Stimulated activated CD4-positive, alpha-beta T cell treated with anti-CD3 and anti-CD28 coated beads, Interleukin-1b, Interleukin-23, amount 100 ng/mL, for 1 hour (primary cell): ENCODE data around the gene LDLRAD1.
A peak's percentile ranks its signal among the peaks of the same experiment; 100 is the strongest.
"Not testable (repeated sequence)": the region's sequence is repeated elsewhere in the genome, so short reads cannot be mapped to it uniquely, and the experiment has no call there.

Experiments used
- DNase-seq, 2 donors: peaks; one replicate each; pipeline ENCODE4 v3.0.0-alpha.2; 2020; ENCODE audit warnings: low read depth in 2 of 2

The LDLRAD1 gene, protein sequence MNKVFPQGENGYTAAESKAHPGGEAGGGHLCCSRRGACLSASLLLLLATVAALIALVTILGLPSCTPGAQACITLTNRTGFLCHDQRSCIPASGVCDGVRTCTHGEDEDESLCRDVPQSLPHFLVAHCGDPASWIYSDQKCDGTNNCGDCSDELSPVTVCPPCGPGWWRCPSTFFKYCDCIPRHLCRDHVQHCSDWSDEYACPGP

DNA sequence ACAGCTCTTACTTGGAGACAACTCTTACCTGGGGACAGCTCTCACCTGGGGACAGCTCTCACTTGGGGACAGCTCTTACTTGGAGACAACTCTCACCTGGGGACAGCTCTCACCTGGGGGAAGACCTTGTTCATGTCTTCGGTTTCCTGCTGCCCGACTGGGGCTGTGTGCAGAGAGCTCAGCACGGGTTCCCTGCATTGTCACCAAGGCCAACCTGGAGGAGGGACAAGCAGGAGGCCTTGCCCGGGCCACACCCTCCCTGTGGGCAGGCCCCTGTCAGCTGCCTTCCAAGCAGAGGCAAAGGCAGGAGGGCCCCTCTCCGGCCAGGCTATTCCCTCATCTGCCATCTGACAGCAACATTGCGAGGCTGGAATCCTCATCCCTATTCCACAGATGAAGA, at the start of gene LDLRAD1:
TSS of gene LDLRAD1 (minus strand) at position 208 of the 400 bp plus-strand sequence. CDS start at position 134, 74 bp downstream.
- DNase-seq = no peak

DNA sequence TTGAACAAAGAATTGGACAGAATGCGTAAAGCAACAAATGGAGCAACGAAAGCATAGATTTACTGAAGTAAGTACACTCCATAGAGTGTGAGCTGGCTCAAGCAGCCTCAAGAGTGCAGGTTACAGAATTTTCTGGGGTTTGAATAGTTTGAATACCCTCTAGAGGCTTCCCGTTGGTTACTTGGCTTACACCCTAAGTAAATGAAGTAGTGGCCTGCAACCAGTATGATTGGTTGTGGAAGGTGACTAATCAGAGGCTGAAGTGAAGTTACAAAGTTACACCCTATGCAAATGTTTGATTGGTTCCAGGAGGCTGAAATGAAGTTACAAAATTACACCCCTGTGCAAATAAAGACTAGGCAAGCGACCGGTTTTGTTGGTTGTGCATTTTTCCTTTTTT, 46.3 kb upstream of the LDLRAD1 start:
- DNase-seq = no peak

DNA sequence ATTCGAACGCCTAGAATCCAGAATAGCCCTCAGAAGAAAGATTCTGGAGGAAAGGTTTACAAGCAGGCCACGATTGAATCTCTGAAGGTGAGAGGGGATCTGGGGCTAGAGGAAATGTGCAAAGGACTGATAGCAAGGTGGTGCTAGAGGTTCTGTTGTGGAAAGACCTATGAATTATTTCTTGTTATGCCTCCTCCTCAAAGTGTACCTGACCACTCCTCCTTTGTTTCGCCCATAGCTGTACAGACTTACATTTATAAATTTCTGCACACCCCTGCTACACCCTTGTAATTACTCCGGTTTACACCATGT, 36.4 kb upstream of the LDLRAD1 start:
- no peak for DNase-seq

DNA sequence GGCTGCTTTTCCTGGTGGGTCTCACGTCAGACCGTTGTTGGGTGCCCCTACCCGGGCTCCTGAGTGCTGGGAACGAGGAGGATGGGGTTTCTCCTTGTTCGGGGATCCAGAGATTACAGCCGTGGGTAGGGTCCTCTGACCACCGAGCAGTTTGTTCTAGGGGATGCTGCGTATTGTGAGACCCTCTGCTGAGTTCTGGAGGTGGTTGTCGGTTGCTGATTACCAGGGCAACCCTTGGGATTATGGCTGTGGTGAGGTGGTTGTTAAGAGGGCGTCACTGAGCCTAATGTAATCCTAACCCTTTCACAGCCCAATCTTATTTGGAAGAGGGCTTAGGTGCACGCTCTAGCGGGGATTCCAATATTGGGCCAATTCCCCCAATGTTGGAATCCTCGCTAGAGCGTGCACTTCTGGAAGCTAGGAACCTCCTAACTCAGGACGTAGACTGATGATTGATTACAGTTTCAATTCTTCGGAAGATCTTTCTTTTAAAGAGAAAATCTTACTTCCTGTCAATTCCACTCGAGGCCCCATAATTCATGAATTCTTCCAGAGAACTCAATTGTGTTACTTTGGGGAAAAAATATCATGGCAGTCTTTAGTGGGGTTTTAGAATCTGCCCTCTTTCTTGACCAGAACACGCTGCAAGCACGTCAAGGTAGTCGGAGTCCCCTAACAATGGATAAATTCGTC, 35.9 kb upstream of the LDLRAD1 start:
- no peak for DNase-seq

DNA sequence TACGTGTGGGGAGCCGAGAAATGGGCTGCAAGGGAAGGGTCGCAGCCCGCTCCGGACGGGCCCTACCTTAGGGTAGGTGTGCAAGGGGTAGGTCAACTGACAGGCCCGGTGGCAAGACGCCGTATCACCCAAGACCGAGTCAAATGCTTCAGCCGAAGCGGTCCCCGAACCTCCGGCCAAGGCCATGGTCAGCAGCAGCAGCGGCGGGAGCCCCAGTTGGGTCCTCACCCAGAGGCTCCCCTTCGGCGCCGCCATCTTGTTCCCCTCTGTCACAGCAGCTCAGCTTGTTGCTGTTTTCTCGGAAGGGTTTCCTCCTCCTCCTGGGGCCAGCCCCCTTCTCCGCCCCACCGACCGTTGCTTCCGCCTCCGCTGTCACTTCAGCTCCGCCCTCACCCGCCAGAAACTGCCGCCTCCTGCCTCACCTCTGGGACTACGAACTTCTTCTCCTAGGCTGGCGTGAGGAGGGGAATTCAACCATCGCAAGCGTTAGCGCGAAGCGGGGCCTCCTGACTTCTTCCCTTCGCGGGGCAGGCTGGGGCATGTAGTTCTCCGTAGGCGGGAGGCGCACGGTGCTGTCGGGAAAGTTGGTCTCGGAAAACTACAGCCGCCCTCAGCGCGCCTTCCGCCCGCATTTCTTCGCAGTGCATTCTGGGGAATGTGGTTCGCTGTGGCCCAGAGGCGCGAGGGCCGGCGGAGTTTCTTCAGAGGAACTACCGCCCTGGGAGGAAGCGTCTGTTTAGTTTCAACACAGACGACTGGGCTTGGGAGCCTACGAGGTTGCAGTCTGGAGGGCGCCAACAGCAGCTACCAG, 35.2 kb upstream of the LDLRAD1 start, which contains the start of the genes TCEANC2 and TMEM59:
TSS of gene TCEANC2 (plus strand) at position 675 of the 811 bp plus-strand sequence. CDS start 815 bp downstream, outside the sequence.
TSS of gene TMEM59 (minus strand) at position 271 of the 811 bp plus-strand sequence. CDS start at position 255, 16 bp downstream.
- DNase-seq = peak; percentile 86 to 90

DNA sequence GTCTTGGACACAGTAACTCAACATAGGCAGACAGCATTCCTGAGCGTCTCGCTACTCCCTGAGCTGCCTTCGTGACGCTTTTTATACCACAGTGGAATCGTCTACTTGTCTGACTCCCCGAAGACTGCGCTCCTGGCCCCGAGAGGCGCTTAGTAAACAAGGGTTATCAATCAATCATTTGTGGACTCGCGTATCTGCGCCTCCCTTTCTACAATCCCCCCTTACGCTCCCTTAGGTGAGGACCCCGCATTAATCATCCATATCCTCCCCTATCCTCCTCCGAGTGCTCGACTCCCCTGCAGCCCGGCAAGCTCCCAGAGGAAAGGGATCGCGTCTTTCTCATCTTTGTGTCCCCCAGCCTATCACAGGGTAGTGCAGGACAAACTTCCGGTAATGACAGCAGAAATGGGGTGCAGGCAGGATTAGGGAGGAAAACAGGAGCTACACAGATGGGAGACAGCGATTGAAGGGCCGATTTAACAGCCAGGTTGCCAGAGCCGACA, 34.5 kb upstream of the LDLRAD1 start:
- DNase-seq = peak in 1 of 2 donors; percentile 1

DNA sequence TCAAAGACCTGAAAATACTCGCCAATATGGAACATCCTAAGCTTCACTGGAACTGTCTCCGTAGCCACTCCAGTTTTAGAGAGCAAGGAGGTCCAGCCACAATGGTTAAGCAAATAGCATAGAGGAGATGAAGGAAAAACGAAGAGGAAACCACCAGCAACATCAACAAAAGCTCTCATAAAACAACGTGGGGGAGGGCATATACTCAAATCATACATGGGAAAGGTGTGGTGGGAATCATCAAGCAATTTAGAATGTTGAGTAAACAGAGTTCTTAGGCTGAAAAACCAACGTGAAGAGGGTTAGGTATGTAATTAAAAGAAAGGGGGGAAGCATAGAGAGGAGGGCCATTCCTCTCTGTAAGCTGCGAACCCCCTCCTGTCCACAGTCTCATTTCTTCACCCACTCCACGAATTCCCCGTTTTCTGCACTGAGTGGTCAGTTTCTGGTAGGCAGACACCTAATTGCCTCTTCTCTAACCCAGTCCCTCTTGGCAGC, 34.0 kb upstream of the LDLRAD1 start:
- no peak for DNase-seq

DNA sequence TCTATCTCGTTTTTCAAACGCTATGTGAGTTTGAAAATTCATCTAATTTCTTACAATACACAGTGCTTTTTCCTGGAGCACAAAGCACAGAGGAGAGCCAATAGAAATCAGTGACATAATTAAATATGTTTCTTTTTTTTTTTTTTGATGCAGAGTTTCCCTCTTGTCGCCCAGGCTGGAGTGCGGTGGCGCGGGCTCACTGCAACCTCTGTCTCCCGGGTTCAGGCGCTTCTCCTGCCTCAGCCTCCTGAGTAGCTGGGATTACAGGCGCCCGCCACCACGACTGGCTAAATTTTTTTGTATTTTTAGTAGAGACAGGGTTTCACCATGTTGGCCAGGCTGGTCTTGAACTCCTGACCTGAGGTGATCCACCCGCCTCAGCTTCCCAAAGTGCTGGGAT, 32.4 kb upstream of the LDLRAD1 start:
- DNase-seq = not testable (repeated sequence)

DNA sequence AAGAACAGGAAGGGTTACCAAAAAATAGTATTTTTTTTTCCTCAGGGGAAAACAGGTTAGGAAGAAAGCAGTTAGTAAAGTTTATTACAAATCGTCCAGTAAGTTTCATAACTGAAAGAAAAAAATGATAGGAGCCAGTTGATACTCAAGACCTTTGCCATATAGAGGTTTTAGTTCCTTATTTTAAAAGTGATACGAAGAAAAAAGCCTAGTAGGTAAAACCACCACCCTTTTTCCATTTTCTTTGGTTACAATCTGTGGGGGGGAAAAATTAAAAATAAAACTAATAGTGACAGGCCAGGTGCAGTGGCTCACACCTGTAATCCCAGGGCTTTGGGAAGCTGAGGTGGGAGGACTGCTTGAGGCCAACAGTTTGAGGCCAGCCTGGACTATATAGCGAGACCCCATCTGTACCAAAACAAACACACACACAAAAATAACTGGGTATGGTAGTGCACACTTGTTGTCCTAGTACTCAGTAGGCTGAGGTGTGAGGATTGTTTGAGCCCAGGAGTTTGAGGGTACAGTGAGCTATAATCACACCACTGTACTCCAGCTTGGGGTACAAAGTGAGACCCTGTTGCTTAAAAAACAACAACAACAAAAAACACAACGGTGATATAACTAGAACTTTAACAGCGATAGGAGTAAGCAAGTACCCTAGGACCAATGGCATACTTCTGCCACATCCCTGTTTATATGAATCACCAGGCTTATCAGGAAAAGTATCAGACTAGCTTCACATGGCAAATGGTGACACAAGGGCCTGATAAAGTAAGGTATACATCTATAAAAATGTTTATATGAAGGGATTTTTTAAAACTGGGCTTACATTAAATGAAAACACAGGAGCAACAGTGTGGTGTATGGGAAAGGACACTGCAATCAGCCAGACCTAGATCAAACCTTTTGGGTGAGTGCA, 29.7 kb upstream of the LDLRAD1 start:
- no peak for DNase-seq

DNA sequence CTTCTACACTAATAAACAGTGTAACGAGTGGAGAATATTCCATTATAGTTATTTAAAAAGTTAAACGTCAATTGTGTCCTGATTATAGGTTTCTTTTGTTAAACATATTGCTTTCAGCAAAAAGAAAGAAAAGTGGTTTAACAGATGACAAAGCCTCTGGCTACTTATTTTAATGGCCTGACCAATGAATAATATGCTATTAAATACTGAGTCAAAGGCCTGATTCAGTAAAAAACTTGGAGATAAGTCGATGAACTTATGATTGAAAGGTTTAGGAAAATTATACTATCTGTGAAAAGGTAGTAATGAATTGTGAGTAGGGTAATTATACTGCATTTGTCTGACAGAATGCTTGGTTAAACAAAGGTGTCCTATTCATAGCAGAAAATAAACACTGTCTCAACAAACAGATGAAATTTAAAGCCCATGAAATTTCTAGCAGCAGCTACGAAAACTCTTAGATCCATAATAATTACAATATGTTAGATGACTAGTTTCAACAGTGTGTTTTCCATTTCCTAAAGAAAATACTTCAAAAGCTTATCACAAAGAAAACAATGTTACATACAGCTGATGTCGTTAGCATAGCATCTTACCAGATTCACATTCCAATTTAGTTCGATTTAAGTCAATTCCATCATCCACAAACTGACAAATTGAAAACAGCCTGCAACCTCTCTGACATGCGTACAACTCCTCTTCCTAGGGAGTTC, 28.8 kb upstream of the LDLRAD1 start:
- DNase-seq = no peak

DNA sequence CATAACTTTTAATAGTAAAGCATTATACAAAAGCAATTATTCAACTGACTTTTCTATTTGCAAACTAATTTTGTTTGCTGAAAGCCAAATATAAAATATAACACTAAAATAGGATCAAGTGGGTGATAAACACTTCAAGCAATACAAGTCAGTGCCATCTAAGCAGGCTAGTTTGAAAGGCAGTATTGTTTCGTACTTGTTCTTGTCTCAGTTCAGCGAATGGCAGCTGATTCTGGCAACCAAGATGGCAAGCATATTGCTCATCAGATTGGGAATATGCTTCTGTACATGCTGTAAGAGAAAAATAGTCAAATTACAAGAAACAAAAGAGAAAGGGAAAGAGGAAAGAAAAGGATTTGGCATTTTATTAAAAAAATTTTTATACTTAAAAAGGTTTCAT, 27.5 kb upstream of the LDLRAD1 start:
- no peak for DNase-seq

DNA sequence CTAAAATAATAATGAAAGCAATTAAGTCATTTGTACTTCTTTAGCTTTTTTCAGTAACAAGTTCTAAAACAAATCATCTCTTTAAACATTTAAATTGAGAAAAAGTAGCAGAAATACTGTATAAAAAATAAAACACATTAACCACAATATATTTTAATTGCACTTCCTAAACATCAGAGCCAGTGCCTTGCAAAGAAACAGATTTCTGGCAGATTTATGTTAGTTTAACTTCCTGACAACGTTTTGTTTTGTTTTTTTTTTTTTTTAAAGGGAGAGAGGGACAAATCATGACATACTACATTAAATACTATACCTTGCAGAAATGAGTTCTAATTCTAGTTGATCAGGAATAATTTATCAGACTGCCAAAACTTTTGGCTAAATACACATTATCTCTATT, 23.8 kb upstream of the LDLRAD1 start:
- no peak for DNase-seq

DNA sequence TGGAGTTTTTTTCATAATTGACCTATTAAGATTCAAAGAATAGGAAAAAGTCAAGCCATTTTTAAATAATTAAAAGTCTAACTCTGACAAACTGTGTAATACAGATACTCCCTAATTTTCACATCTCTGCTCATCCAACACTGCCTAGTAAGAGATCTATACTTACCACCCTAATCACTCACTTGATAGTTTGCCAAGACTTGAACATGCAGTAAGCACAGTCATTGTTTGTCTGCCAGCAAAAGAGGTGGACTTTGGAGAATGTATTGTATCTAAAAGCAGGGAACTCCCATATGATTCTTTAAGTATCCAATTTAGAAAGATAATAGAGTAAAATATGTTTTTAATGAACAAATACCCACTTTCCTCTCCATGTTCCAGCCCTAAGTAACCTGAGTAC, 19.5 kb upstream of the LDLRAD1 start:
- DNase-seq = no peak

DNA sequence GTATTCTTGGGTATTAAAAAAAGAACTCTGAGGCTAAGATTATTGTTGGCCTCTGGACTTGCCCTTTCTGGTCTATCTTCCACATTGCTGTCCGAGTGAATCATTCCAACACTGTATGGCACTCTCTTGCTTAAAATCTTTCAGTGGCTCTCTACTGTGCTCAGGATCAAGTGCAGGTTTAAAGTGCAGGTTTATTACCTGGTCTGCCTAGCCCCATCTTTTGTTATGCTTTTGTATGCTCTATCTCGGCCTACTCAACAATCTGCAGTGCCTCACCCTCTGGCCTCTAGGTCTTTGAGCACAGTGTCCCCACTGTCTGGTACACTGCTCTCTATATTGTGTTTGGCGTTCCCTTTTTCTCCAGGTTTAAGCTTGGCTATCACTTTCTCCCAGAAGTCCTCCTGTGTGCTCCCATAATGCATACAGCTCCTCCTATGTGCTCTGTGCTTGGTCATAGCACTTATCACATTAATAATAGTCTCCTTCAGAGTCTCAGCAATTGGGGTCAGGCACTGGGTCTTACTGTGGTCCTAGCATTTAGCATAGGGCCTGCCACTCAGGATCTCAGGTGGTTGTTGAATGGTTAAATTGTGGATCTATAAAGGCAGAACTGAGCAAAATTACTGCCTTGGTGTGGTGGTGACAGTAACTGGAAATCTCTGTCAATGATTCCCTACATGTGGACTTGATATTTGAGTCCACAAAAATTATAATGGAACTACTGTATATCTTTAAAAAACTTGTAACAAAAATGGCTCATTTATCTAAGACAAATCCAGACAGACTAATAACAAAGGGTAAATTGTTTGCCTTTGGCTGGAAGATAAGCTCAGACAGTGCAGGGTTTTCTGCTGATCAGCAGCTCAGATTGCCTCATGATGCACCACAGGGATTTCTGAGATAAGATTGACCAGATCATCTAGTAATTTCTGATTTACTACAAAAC, 10.6 kb upstream of the LDLRAD1 start:
- DNase-seq = no peak

DNA sequence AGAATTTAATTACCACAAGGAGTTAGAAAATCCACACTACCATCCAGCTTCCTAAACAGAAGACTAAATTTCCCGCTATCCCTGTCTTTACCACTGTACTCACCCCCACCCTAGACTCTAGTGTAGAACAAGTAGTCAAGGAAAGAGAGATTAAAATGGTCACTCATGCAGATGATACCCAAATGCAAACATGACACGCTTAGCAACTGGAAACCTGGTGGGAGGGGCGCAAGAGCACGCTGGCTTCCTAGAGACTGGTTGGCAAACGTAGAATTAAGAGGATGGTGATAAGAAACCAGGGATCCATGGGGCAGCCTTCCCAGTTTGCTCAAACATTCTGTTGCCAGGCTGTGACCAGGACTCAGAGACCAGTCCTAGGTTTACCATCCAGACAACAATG, 9.9 kb upstream of the LDLRAD1 start:
- DNase-seq = no peak

DNA sequence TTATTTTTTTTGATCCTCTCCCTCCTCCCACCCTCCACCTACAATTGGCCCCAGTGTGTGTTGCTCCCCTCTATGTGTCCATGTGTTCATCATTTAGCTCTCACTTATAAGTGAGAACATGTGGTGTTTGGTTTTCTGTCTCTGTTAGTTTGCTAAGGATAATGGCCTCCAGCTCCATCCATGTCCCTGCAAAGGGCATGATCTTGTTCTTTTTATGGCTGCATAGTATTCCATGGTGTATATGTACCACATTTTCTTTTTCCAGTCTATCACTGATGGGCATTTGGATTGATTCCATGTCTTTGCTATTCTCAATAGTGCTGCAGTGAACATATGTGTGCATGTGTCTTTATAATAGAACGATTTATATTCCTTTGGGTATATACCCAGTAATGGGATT, 6.8 kb upstream of the LDLRAD1 start:
- not testable (repeated sequence) for DNase-seq

DNA sequence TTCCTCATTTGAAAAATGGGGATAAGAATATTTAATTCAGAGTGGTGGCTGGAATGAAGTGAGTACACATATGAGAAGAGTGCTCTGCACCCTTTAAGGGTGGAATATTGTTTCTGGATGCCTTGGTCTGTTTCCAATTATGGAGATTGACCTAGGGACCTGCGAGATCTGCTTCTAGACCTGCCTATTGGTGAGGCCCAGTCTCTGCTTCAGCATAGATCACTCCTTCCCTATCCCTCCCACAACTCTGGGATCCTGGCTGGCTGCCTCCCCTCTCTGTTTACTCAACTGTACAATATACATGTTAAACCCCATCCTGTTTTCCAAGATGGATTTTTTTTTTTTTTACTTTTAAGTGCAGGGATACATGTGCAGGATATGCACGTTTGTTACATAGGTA, 6.4 kb upstream of the LDLRAD1 start:
- no peak for DNase-seq

DNA sequence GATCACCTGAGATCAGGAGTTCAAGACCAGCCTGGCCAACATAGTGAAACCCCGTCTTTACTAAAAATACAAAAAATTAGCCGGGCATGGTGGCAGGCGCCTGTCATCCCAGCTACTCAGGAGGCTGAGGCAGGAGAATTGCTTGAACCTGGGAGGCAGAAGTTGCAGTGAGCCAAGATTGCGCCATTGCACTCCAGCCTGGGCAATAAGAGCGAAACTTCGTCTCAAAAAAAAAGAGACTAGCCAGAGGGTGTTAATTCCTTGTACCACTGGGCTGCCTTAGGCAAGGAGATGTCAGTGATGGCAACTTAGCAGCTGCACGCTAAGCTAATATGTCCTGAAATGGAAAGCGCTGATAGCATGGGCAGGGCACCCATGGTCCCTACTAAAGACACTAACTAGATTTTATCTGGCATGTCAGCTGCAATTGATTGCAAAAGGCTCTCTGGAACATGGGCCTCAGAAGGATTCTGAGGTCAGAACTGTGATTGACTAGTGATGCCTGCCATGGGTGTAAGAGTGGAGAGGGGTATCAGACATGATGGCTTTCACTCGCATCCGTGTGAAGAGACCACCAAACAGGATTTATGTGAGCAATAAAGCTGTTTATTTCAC, 1.7 kb upstream of the LDLRAD1 start:
- DNase-seq = not testable (repeated sequence)

DNA sequence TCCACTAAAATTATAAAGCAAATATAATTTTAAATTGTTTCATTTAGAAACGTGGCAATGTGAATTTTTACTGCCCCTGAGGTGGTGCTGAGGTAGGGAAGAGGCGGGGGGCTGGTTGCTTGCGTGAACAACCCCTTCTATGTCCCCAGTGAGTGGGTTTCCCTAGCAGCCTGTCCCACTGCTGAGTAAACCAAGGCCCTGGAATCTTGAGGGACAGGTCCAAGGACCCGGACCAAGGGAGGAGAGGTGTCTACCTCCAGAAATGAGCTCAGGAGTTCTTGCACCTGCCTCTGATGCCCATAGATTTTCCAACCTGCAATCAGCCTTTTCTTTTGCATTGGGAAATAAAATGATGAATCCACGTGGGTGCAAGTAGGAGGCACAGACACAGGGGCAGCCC, 649 bp upstream of the LDLRAD1 start:
- no peak for DNase-seq
